Measurements from ENCODE around the gene EPHA8. TPM values are rescaled to one million over a fixed set of nuclear protein-coding genes. Genes with fewer than 3 reads are reported as not detected.

EPHA8 gene
- total RNA-seq, 1 donor from 2014 or later: not detected

- H3K9me3 ChIP-seq: no peaks in the 10 kb centered on the region
- H3K4me1 ChIP-seq: no peaks in the 10 kb centered on the region
- H3K27me3 ChIP-seq: no peaks in the 10 kb centered on the region
- TF ChIP-seq POLR2AphosphoS5 (IDR thresholded peaks at IDR 0.05; ENCODE audit: insufficient read depth in 1 of 2, low read depth in 1 of 2): no peak
- no peak for TF ChIP-seq CTCF (IDR thresholded peaks at IDR 0.05)
- no peak for TF ChIP-seq POLR2A (IDR thresholded peaks at IDR 0.05)
- H3K36me3 ChIP-seq: no peaks in the 10 kb centered on the region
- H3K4me3 ChIP-seq: no peak overlapping the region
- no peak overlapping the region for H3K27ac ChIP-seq
- DNase-seq (ENCODE audit: extremely low spot score in 2 of 2): no peak
- intact Hi-C loops (cut with DNase I): loop anchor here (10.0 kb wide), 1 partner anchor 503 kb away; no protein-coding TSS in a partner anchor
Observed at GRCh38 chr1:22637907-22638445, 74.7 kb downstream of the EPHA8 start.

DNA sequence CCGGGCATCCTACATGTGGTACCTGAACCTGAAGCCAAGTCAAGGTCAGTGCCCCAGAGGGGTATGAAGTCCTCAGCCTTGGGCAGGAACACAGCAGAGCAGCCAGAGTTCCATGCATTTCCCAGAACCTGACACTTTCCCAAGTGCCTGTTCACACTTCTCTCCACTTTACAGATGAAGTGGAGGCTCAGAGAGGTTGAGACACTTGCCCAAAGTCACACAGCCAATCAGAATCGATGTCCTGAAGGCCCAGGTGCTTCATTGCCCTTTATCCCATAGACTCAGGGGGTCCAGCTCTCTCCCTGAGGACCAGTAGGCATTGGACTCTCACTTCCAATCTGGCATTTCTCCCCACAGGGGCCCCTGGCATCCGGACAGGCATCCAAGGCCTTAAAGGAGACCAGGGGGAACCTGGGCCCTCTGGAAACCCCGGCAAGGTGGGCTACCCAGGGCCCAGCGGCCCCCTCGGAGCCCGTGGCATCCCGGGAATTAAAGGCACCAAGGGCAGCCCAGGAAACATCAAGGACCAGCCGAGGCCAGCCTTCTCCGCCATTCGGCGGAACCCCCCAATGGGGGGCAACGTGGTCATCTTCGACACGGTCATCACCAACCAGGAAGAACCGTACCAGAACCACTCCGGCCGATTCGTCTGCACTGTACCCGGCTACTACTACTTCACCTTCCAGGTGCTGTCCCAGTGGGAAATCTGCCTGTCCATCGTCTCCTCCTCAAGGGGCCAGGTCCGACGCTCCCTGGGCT, 75.4 kb downstream of the EPHA8 start:
- no peaks in the 10 kb centered on the region for H3K27me3 ChIP-seq
- TF ChIP-seq CTCF (IDR thresholded peaks at IDR 0.05) (no peak), POLR2A (IDR thresholded peaks at IDR 0.05) (no peak), POLR2AphosphoS5 (IDR thresholded peaks at IDR 0.05; ENCODE audit: insufficient read depth in 1 of 2, low read depth in 1 of 2) (no peak)
- H3K36me3 ChIP-seq: no peaks in the 10 kb centered on the region
- DNase-seq (ENCODE audit: extremely low spot score in 2 of 2): no peak
- no peak overlapping the region for H3K27ac ChIP-seq
- H3K4me3 ChIP-seq: no peak overlapping the region
- intact Hi-C loops (cut with DNase I): loop anchor here (10.0 kb wide), 1 partner anchor 504 kb away; no protein-coding TSS in a partner anchor
- H3K4me1 ChIP-seq: no peaks in the 10 kb centered on the region
- H3K9me3 ChIP-seq: no peaks in the 10 kb centered on the region

GRCh38 chr1:22639286-22639685, 76.0 kb downstream of the EPHA8 start:
- Histone ChIP-seq H3K36me3 (no peaks in the 10 kb centered on the region), H3K27me3 (no peaks in the 10 kb centered on the region), H3K4me3 (no peak overlapping the region), H3K4me1 (no peaks in the 10 kb centered on the region), H3K9me3 (no peaks in the 10 kb centered on the region), H3K27ac (no peak overlapping the region)
- no peak for DNase-seq (ENCODE audit: extremely low spot score in 2 of 2)
- intact Hi-C loops (cut with DNase I): loop anchor here (10.0 kb wide), 1 partner anchor 504 kb away; no protein-coding TSS in a partner anchor
- TF ChIP-seq POLR2AphosphoS5 (IDR thresholded peaks at IDR 0.05; ENCODE audit: insufficient read depth in 1 of 2, low read depth in 1 of 2): no peak
- no peak for TF ChIP-seq CTCF (IDR thresholded peaks at IDR 0.05)
- TF ChIP-seq POLR2A (IDR thresholded peaks at IDR 0.05): no peak

DNA sequence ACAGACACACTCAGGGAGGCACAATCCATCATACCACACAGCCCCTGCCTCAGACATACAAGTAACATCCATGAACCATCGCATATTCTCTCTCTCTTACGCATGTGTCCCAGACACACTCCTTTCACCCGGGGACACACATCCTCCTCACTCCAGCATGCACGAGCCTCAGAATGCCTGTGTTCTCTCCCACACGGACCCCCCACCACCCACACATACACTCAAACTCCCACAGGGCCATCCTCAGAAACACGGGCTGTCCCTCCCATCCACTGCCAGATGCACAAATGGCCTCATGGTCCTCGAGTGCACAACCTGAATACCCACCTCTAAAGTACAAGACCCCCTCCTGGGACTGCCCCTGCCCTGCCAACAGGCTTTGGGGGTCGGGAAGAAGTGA, 78.0 kb downstream of the EPHA8 start:
- no peaks in the 10 kb centered on the region for H3K9me3 ChIP-seq
- no peak for DNase-seq (ENCODE audit: extremely low spot score in 2 of 2)
- no peaks in the 10 kb centered on the region for H3K36me3 ChIP-seq
- intact Hi-C loops (cut with DNase I): loop anchor here (5.0 kb wide), 1 partner anchor 224 kb away; no protein-coding TSS in a partner anchor
- H3K4me3 ChIP-seq: no peak overlapping the region
- H3K4me1 ChIP-seq: no peaks in the 10 kb centered on the region
- H3K27ac ChIP-seq: no peak overlapping the region
- no peaks in the 10 kb centered on the region for H3K27me3 ChIP-seq
- TF ChIP-seq POLR2AphosphoS5 (IDR thresholded peaks at IDR 0.05; ENCODE audit: insufficient read depth in 1 of 2, low read depth in 1 of 2) (no peak), CTCF (IDR thresholded peaks at IDR 0.05) (no peak), POLR2A (IDR thresholded peaks at IDR 0.05) (no peak)

Data from vagina (tissue), 2 donors.